ENCODE measurements around the gene KLC3. TPM values are rescaled to one million over a fixed set of nuclear protein-coding genes. Genes with fewer than 3 reads are reported as not detected.

Gene KLC3
- total RNA-seq, 1 experiment from 2014 or later = 23.4 TPM

DNA sequence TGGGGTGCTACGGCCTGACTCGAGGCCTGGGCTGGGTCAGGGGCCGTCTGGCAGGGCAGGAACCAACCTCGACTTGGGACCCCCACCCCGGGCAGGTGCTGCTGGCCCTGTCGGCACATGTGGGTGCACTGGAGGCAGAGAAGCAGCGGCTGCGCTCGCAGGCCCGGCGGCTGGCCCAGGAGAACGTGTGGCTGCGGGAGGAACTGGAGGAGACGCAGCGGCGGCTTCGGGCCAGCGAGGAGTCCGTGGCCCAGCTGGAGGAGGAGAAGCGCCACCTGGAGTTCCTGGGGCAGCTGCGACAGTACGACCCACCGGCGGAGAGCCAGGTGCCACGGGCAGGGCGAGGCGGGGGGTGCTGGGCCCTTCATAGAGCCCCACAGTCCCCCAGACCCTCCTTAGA lies 5.9 kb downstream of the KLC3 start:
- no peak overlapping the region for H3K27ac ChIP-seq (ENCODE audit: low read length)
- no peak for TF ChIP-seq EZH2 (IDR thresholded peaks at IDR 0.05; ENCODE audit: low read length, unreplicated experiment)
- TF ChIP-seq EZH2phosphoT487 (IDR thresholded peaks at IDR 0.05; ENCODE audit: borderline replicate concordance, low read length) = no peak
- TF ChIP-seq, protein P1, sequence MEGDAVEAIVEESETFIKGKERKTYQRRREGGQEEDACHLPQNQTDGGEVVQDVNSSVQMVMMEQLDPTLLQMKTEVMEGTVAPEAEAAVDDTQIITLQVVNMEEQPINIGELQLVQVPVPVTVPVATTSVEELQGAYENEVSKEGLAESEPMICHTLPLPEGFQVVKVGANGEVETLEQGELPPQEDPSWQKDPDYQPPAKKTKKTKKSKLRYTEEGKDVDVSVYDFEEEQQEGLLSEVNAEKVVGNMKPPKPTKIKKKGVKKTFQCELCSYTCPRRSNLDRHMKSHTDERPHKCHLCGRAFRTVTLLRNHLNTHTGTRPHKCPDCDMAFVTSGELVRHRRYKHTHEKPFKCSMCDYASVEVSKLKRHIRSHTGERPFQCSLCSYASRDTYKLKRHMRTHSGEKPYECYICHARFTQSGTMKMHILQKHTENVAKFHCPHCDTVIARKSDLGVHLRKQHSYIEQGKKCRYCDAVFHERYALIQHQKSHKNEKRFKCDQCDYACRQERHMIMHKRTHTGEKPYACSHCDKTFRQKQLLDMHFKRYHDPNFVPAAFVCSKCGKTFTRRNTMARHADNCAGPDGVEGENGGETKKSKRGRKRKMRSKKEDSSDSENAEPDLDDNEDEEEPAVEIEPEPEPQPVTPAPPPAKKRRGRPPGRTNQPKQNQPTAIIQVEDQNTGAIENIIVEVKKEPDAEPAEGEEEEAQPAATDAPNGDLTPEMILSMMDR (conservative IDR thresholded peaks at IDR 0.05; ENCODE audit: low read depth, low read length) = no peak
- no peaks in the 10 kb centered on the region for H3K9me2 ChIP-seq (replicated peaks; ENCODE audit: low read length)
- H2AFZ ChIP-seq (ENCODE audit: low read length) = no peak overlapping the region
- no peaks in the 10 kb centered on the region for H3F3A ChIP-seq (ENCODE audit: low read length, unreplicated experiment)
- no peak overlapping the region for H3K4me2 ChIP-seq (ENCODE audit: low read length)
- intact Hi-C loops (cut with micrococcal nuclease) = no loop called here
- DNase-seq = no peak
- no peak for ATAC-seq
- no peak overlapping the region for H3K4me3 ChIP-seq (ENCODE audit: low read length)
- H3K4me1 ChIP-seq (ENCODE audit: insufficient read depth, low read length) = peaks cover 6% of the 10 kb centered on the region; the same call in 1 of the 2 replicates
- H4K20me1 ChIP-seq (ENCODE audit: low read length) = no peaks in the 10 kb centered on the region
- CTCF ChIA-PET = no interaction called here
- no peak overlapping the region for H3K9ac ChIP-seq (ENCODE audit: low read length)
- H3K79me2 ChIP-seq (ENCODE audit: low read length) = 0 out of 2 replicates have a peak, but pooled peaks cover 6% of the 10 kb centered on the region
- no TSS peak for BruUV-seq (replicated peaks)
- POLR2A ChIA-PET (ENCODE audit: unreplicated experiment) = no interaction called here
- H3K36me3 ChIP-seq (ENCODE audit: low read depth, low read length) = no peaks in the 10 kb centered on the region
- H3K27me3 ChIP-seq (ENCODE audit: low read length) = no peaks in the 10 kb centered on the region
- no peaks in the 10 kb centered on the region for H3K9me3 ChIP-seq (ENCODE audit: low read length)

DNA sequence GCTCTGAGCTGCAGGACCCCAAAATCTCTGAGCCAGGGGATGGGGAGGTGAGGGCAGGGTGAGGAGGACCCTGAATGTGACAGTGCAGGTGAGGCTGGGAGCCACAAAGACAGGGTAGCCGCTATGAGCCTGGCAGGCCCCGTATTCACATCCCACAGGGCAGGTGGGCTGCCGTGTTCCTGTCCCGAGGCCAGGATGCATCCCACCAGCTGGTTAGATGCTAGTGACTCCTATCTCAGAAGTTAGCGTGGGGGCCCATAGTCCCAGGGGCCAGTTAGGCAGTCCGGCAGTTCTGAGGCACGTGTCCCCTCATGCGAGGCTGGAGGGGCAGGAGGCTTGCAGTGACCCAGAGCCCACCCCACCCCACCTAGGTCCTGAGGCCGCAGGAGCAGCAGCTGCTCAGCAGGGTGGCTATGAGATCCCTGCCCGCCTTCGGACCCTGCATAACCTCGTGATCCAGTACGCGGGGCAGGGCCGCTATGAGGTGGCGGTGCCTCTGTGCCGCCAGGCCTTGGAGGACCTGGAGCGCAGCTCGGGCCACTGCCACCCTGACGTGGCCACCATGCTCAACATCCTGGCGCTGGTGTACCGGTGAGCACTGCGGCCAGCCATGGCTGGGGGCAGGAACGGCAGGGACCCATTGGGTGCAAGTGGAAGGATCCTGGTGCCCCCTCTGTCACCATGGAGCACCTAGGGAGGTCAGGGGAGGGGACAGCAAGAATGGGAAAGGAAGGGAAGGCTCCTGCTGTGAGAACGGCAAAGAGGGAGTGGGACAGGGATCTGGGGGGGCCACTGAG lies 7.2 kb downstream of the KLC3 start:
- no peak overlapping the region for H3K9ac ChIP-seq (ENCODE audit: low read length)
- H3K4me2 ChIP-seq (ENCODE audit: low read length) = no peak overlapping the region
- H3K27ac ChIP-seq (ENCODE audit: low read length) = no peak overlapping the region
- H3K27me3 ChIP-seq (ENCODE audit: low read length) = no peaks in the 10 kb centered on the region
- no peak overlapping the region for H2AFZ ChIP-seq (ENCODE audit: low read length)
- no peak for DNase-seq
- no peaks in the 10 kb centered on the region for H3K36me3 ChIP-seq (ENCODE audit: low read depth, low read length)
- no peaks in the 10 kb centered on the region for H3K9me2 ChIP-seq (replicated peaks; ENCODE audit: low read length)
- H3K4me1 ChIP-seq (ENCODE audit: insufficient read depth, low read length) = no peaks in the 10 kb centered on the region
- BruUV-seq (replicated peaks) = no TSS peak
- ChIA-PET CTCF (no interaction called here), POLR2A (ENCODE audit: unreplicated experiment) (no interaction called here)
- intact Hi-C loops (cut with micrococcal nuclease) = no loop called here
- ATAC-seq = no peak
- no peaks in the 10 kb centered on the region for H3K79me2 ChIP-seq (ENCODE audit: low read length)
- H4K20me1 ChIP-seq (ENCODE audit: low read length) = no peaks in the 10 kb centered on the region
- H3F3A ChIP-seq (ENCODE audit: low read length, unreplicated experiment) = no peaks in the 10 kb centered on the region
- no peak overlapping the region for H3K4me3 ChIP-seq (ENCODE audit: low read length)
- no peaks in the 10 kb centered on the region for H3K9me3 ChIP-seq (ENCODE audit: low read length)
- TF ChIP-seq EZH2 (IDR thresholded peaks at IDR 0.05; ENCODE audit: low read length, unreplicated experiment) (no peak), EZH2phosphoT487 (IDR thresholded peaks at IDR 0.05; ENCODE audit: borderline replicate concordance, low read length) (no peak)
- TF ChIP-seq, protein P1 (conservative IDR thresholded peaks at IDR 0.05; ENCODE audit: low read depth, low read length) = no peak
